HFF-Myc (cell line): ENCODE measurements around the gene IFNGR2.
"Not testable (repeated sequence)": the region's sequence is repeated elsewhere in the genome, so short reads cannot be mapped to it uniquely, and the experiment has no call there.

Source experiments
- DNase-seq: peaks from one replicate; pipeline ENCODE4 v3.0.0-alpha.2; 2011; ENCODE audit warnings: low read depth; ENCODE audit errors: extremely low read depth
- H3K4me3 ChIP-seq: replicated peaks from 2 replicates; pipeline ENCODE4 v1.5.1; 2011; ENCODE audit warnings: low read depth, mild to moderate bottlenecking, control low read depth, low read length
- TF ChIP-seq, protein P1 (sequence below): IDR thresholded peaks from 2 replicates; pipeline ENCODE4 v1.5.1; 2012; ENCODE audit warnings: mild to moderate bottlenecking, low read depth, low read length, control low read depth; ENCODE audit errors: missing control alignments

Gene IFNGR2

DNA sequence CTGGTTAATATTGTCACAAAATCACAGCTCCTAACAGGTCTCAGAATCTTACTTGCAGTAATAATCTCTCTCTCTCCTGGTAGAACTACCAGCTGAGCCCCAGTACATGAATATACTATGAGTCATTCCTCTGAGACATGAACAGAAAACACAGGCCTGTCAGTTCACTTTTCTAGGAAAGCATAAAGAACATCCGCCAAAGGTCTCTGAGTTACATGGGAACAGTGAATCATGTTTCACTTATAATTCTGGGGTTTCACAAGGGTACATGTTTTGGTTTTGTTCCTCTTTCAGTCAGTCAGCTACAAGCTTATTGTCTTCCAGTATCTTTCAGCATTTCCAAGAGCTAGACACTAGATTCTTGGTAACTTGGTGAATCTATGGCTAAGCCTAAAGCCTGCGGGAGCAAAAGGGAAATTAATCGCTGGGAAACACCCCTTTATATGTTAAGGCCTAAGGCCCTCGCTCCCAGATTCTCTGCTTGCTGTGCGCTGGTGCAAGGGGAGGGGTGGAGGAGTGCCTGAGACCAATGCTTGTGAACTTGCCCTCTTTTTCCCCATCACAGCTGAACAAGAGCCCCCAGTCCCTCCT lies 31.7 kb downstream of the IFNGR2 start:
- no peak overlapping the region for H3K4me3 ChIP-seq
- DNase-seq: peak; percentile 59
- TF ChIP-seq, protein P1, sequence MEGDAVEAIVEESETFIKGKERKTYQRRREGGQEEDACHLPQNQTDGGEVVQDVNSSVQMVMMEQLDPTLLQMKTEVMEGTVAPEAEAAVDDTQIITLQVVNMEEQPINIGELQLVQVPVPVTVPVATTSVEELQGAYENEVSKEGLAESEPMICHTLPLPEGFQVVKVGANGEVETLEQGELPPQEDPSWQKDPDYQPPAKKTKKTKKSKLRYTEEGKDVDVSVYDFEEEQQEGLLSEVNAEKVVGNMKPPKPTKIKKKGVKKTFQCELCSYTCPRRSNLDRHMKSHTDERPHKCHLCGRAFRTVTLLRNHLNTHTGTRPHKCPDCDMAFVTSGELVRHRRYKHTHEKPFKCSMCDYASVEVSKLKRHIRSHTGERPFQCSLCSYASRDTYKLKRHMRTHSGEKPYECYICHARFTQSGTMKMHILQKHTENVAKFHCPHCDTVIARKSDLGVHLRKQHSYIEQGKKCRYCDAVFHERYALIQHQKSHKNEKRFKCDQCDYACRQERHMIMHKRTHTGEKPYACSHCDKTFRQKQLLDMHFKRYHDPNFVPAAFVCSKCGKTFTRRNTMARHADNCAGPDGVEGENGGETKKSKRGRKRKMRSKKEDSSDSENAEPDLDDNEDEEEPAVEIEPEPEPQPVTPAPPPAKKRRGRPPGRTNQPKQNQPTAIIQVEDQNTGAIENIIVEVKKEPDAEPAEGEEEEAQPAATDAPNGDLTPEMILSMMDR: no peak

DNA sequence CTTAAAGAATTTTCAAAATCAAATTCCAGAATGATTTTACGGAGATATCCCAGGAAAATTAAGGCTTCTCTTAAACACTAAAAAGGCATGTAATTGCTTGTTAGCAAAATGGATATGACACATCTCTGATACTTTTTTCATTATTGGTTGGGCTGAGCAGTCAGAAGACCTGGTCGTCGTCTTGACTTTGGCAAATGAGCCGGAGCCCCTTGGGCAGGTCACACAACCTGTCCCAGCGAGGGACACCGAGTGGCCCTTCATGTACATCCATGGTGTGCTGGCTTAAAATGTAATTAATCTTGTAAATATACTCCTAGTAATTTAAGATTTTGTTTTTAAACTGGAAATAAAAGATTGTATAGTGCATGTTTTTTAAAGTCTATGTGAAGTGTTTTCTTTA lies 33.9 kb downstream of the IFNGR2 start:
- H3K4me3 ChIP-seq: no peak overlapping the region
- no peak for DNase-seq
- TF ChIP-seq, protein P1: no peak

GRCh38 chr21:33441489-33442477 lies 38.6 kb downstream of the IFNGR2 start:
- H3K4me3 ChIP-seq: no peak overlapping the region
- peak; percentile 58 for DNase-seq
- TF ChIP-seq, protein P1: no peak

GRCh38 chr21:33443194-33443593 lies 40.0 kb downstream of the IFNGR2 start:
- DNase-seq: no peak
- TF ChIP-seq, protein P1: no peak
- no peak overlapping the region for H3K4me3 ChIP-seq

- DNase-seq: no peak
- no peak overlapping the region for H3K4me3 ChIP-seq
- TF ChIP-seq, protein P1: no peak
Measured at GRCh38 chr21:33444499-33444898, 41.3 kb downstream of the IFNGR2 start.

DNA sequence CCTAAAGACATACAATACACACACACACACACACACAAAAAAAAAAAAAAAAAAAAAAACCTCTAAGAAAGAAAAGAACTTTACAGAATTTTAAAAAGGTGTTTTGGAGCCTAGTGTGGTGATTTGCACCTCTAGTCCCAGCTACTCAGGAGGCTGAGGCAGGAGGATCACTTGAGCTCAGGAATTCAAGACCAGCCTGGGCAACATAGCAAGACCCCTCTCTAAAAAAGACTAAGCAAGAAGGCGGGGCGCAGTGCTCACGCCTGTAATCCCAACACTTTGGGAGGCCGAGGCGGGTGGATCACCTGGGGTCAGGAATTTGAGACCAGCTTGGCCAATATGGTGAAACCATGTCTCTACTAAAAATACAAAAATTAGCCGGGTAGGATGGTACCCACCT lies 43.4 kb downstream of the IFNGR2 start:
- not testable (repeated sequence) for DNase-seq, H3K4me3 ChIP-seq

DNA sequence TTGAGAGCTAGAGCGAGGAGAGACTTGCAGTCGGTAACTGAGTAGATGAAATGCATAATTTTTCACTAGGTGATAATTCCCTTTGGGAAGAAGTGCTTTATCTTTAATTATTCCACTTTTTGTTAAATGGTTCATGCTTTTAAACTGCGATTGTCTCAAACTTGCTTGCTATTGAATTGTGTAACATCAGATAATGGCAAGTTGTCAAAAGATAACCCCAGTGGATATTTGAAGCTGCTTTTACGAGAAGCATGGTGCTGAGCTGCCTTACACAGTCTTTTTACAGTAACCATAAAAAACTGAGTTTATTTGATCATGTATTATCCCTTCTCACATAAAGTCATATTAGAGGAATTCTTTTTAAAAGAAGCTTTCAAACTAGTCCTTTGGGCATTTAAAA lies 46.4 kb downstream of the IFNGR2 start:
- TF ChIP-seq, protein P1: no peak
- DNase-seq: no peak
- no peak overlapping the region for H3K4me3 ChIP-seq
